Measurements from ENCODE around the gene PARK7.

Gene PARK7

GRCh38 chr1:8021676-8022266 lies 60.3 kb downstream of the PARK7 start:
- DNase-seq (ENCODE audit: low read depth in 3 of 3, low spot score in 1 of 3) = no peak

GRCh38 chr1:8022395-8023286 lies 61.1 kb downstream of the PARK7 start:
- DNase-seq (ENCODE audit: low read depth in 3 of 3, low spot score in 1 of 3) = no peak

- DNase-seq (ENCODE audit: low read depth in 3 of 3, low spot score in 1 of 3) = no peak
Observed at GRCh38 chr1:8023287-8023994, 61.9 kb downstream of the PARK7 start.

- no peak for DNase-seq (ENCODE audit: low read depth in 3 of 3, low spot score in 1 of 3)
Observed at GRCh38 chr1:8023995-8024313, 62.4 kb downstream of the PARK7 start.

- DNase-seq (ENCODE audit: low read depth in 3 of 3, low spot score in 1 of 3) = no peak
Observed at GRCh38 chr1:8024329-8024728, 62.8 kb downstream of the PARK7 start.

- no peak for DNase-seq (ENCODE audit: low read depth in 3 of 3, low spot score in 1 of 3)
Observed at GRCh38 chr1:8025061-8025670, 63.7 kb downstream of the PARK7 start.

GRCh38 chr1:8025671-8026144 lies 64.2 kb downstream of the PARK7 start:
- no peak for DNase-seq (ENCODE audit: low read depth in 3 of 3, low spot score in 1 of 3)

GRCh38 chr1:8026153-8026975 lies 64.9 kb downstream of the PARK7 start, which contains the start of gene ERRFI1:
Gene ERRFI1 (minus strand): TSS chr1:8026309. CDS start chr1:8015619, 10,690 bp downstream.
- peak; percentile 52 to 82 (median 77) for DNase-seq (ENCODE audit: low read depth in 3 of 3, low spot score in 1 of 3)

- no peak for DNase-seq (ENCODE audit: low read depth in 3 of 3, low spot score in 1 of 3)
Observed at GRCh38 chr1:8026976-8027747, 65.7 kb downstream of the PARK7 start.

- no peak for DNase-seq (ENCODE audit: low read depth in 3 of 3, low spot score in 1 of 3)
Observed at GRCh38 chr1:8027748-8028570, 66.4 kb downstream of the PARK7 start.

GRCh38 chr1:8028571-8028910 lies 67.0 kb downstream of the PARK7 start:
- no peak for DNase-seq (ENCODE audit: low read depth in 3 of 3, low spot score in 1 of 3)

GRCh38 chr1:8031176-8031785 lies 69.8 kb downstream of the PARK7 start:
- DNase-seq (ENCODE audit: low read depth in 3 of 3, low spot score in 1 of 3) = no peak

- no peak for DNase-seq (ENCODE audit: low read depth in 3 of 3, low spot score in 1 of 3)
Observed at GRCh38 chr1:8032366-8032910, 70.9 kb downstream of the PARK7 start.

- DNase-seq (ENCODE audit: low read depth in 3 of 3, low spot score in 1 of 3) = no peak
Observed at GRCh38 chr1:8033322-8033721, 71.8 kb downstream of the PARK7 start.

Measured in stimulated activated CD4-positive, alpha-beta T cell treated with anti-CD3 and anti-CD28 coated beads, TNF-alpha, amount 100 ng/mL, for 1 hour (primary cell).